NK-92 treated with Interleukin-12 subunit alpha and Interleukin-12 subunit beta, amount 100 ng/mL, for 24 hours (cell line): ENCODE results near the gene DESI1.
"Not testable (repeated sequence)": the region's sequence is repeated elsewhere in the genome, so short reads cannot be mapped to it uniquely, and the experiment has no call there.

Experiments used
- DNase-seq: peaks from one replicate; lab custom pipeline; 2025; lab: John Stamatoyannopoulos, UW

The DESI1 gene

DNA sequence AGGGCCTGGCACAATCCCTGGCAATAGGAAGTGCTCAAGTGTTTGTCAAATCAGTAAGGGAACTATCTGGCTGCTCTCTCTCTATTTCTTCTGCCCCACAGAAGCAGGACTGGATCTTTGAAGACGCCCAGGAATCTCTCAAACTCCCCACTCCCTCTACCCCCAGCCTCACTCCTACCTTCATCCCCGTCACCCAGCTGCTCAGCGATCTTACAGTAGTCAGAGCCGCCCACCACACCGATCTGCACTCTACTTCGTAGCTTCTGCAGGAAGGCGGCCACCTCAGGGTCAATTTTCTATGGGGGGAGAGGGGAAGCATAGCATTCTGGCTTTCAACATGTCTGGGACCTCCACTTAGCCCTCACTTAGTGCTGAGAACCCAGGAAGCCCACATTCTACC, 34.9 kb downstream of the DESI1 start:
- no peak for DNase-seq

DNA sequence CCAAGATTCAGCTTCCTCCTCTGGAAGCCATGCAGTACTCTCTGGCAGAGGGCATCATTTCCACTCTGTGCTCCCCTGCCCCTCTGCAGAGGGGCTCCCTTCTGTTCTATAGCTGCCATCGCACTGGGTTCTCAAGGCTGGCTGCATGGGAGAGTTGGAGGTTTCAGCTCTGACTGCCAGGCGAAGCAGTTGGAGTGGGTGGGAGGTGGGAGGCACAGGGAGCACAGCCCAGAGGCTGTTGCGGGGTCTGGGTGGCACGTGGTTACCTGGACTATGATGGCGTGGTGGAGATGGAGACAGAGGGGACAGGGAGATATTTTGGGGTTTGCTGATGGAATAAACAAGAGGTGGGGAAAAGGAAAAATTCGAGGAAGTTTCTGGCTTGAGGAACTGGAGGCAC, 36.0 kb downstream of the DESI1 start:
- DNase-seq, result no peak

DNA sequence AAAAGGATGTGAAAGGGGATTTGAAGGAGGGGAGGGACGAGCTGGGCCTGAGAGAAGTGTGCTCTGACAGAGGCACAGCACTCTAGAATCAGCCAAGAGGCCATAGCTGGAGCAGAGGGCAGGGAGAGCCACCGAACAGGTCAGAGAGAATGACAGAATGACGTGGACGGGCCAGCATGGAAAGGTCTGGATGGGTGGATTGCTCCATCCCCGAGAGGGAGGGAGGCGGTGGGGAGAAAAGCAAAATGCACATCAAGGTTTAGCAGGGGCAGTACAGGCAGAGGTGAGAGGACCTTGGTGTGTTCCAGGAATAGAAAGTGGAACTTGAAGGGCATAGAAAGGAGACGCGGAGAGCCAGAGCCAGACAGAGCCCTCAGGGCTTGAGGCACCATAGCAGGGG, 38.1 kb downstream of the DESI1 start:
- no peak for DNase-seq

DNA sequence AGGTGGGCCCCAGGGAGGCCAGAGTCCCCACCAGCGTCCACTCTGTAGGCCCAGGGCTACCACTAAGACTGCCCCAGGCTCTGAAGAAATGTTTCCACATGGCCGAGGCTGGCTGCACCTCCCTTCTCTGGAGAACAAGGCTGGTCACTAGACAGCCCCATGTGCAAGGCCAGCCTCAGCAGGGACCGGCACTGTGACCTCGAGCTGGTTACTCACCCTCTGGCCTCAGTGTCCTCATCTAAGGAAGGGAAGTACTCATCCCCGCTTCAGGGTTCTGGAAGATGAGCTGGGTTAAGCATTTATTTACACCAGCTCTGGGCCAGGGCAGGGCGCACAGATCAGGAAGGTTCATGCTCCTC, 40.9 kb downstream of the DESI1 start:
- DNase-seq, result no peak

DNA sequence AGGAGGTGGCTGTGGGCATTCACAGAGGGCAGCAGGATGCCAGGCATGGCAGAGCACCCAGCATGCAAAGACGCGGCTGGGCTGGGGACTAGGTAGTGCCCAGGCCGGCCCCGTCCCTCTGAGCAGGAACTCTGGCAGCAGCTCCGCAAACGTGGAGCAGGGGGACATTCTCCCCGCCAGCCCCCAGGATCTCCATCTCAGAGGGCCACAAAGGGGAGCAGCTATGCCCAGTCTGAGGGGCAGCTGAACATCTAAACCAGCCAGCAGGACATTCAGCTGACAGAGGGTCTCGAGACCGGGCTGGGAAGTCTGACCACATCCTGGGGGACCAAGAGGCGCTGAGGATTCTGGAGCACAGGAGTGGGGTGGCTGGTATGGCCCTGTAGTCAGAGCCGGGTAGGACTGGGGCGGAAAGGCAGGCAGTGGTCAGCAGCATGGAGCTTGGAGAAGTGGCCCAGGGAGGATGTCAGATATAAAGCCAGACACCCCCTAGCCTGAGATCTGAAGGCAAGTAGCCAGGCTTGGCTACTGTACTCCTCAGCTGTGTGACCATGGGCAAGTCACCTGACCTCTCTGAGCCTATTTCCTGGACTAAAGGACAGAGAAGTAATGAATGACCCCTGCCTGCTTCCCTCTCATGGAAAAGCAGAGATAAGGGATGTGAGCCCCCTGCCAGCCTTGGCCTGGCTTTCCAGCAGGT, 41.4 kb downstream of the DESI1 start:
- DNase-seq, result no peak

DNA sequence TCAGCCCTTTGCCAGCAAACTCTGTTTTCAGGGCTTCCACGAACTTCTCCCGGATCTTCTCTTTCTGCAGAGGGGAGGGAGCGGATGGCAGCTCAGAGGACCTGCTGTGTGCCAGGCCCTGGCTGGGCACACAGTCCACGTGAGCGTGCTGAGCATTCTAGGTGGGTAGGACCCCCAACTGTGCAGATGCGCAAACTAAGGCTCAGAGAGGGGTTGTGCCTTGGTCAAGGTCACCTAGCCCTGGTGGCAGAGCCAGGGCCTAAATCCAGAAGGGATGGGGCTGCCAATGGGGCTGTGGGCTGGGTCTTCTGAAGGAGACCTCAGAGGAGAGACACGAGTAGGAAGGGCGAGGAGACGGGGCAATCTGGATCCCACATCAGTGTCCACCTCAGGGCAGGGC, 42.0 kb downstream of the DESI1 start:
- DNase-seq, result no peak

DNA sequence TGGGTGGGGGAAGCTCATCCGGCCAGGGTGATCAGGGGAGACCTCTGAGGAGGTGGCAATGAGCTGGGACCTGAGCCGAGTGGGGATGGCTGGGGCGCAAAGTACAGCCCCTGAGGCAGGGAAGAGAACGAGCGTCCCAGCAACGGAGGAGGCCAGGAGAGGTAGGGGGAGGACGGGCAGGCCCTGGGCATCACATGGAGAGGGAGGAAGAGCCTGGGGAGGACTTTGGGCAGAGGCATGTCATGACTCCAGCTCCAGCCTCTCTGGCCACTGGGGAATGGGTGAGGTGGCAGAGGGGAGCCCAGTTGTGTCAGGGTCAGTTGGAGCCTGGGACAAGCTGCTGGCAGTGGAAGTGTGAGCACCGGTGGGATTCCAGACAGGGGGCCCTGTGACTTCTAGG, 42.7 kb downstream of the DESI1 start:
- DNase-seq, result no peak

DNA sequence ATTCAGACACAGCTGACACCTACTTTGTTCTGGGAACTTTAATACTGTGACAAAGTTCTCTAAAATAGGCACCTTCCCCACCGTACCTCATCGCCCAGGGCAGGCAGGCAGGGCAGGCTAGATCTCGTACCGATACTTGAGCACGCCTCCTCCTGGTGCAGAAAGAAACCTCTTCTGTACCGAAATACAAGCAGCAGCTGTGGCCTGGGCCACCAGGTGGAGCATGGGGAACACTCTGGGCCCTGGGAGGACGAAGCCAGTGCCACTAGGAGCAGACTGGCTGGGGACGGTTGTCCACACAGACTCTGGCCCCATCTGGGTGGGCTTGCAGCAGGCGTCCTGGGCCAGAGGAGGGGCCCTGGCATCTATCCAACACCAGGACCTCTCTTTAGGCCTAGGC, 44.0 kb downstream of the DESI1 start:
- no peak for DNase-seq

DNA sequence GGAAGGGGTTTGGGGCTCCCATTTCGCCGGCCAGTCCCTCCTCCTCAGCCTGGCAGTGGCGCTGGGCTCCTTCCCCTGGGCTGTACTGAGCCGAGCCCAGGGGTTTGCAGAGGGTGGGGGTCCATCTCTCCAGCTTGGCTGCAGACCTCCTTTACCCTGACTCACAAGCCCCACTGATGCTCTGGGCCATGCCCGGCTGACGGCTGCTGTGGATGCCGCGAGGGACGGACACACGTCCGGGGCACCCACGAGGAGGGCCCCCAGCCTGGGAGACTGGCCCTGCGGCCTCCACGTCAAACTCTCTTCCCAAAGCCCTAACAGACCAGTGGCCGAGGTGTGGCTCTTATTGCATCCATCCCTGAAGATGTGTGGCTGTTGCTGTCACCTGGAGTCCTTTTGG, 45.3 kb downstream of the DESI1 start:
- no peak for DNase-seq

DNA sequence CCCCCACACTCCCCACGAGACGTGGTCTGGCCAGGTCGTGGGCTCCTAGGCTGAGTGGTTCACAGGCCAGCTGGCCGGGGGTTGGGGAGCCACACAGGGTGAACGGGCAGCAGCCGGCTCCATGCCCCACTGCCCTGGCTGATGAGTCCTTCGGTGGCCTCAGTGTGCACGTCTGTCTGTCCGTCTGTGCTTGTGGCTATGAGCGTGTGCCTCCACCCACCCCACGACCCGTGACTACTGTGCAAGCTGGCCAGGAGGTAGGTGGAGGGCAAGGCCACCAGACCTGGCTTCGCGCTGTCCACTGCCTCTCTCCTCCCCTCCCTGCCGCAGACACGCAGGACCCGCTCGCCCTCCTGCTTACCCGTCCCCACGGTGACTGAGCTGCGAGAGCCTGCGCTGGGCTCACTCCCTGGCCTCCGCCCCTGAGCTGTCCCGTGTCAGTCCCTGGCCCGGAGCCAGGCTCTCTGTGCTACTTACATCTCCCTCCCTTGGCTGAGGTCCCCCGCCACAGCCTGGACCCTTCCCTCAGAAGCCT, 45.9 kb downstream of the DESI1 start:
- DNase-seq, result no peak

DNA sequence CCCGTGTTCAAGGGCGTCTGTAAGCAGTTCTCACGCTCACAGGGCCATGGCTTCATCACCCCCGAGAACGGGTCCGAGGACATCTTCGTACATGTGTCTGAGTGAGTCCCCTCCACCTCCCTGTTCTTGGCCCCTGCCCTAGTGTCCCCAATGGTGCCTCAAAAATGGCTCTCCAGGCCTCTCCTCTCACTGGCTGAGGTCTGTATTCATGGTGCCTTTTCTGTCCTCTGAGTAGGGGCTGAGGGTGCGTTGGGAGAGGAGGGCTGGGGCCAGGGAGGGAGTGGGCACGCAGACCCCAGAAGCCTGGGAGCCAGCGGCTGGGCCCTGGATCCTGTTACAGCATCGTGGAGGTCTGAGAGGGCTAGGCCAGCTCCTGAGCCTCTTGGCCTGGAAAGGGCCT, 47.2 kb downstream of the DESI1 start:
- DNase-seq, result no peak

DNA sequence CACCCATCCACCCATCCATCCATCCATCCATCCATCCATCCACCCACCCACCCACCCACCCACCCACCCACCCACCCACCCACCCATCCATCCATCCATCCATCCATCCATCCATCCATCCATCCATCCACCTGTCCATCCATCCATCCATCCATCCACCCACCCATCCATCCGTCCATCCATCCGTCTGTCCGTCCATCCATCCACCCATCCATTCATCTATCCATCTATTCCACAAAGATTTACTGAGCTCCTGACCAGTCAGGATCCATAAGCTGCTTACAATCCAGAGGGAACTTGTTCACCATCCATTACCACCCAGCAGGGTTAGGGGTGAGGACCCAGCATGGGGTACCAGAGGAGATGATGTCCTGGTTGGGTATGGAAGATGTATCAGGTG, 48.5 kb downstream of the DESI1 start:
- not testable (repeated sequence) for DNase-seq

DNA sequence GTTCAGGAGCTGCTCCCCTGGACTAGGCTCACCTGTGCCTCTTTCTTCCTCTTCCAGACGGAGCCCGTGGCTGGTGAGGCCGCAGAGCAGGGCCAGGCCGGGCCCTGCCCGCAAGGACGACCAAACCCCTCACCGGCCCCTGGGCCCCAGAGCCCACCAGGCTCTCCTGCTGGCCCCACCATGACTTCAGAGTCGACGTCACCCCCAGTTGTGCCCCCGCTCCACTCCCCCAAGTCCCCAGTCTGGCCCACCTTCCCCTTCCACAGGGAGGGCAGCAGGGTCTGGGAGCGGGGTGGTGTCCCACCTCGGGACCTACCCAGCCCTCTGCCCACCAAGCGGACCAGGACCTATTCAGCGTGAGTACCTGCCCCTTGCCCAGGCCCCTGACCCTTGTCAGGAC, 49.1 kb downstream of the DESI1 start:
- no peak for DNase-seq

DNA sequence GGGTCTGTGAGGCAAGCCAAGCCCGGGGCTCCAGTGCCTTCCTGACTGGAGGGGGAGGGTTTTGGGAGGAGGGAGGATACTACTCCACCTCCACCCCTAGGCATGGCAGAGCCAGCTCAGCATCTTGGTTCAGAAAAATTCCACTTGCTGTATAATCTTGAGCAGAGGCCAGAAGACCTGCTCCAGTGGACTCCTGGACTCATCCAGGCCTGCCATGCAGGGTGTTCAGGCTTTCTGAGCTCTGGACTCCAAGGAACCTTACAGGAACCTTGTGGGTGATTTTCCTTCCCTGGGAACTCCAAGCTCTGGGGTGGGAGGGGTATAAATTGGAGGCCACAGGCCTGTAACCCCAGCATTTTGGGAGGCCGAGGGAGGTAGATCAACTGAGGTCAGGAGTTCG, 50.6 kb downstream of the DESI1 start:
- DNase-seq, result no peak

DNA sequence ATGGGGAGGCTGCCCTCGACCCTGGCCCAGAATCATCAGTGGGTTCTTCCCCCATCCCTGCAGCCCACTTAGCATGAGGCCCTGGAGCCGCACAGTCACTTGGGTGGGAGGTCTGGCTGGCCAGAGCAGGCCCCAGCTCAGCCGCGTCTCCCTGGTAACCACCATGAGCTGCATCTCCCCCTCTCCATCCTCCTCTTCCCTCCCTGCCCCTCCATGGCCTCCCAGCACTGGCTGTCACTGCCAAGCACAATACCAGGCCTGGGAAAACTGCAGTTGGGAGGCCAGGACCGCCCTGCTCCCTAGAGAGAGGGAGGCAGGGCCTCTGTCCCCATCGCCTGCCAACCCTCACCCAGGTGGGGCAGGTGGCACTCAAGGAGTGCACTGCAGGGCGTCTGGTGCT, 52.0 kb downstream of the DESI1 start:
- no peak for DNase-seq

DNA sequence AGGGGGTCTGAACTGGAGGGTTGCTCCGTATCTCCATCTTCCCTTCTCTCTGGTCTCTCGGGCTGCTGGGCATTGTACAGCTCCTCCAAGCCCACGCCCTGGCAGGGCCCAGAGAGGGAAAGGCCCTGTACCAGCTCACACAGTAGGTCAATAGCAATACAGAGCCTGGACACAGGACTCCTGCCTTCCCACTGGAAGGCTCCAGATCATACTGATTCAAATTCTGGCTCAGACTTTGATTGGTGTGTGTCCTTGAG, 53.4 kb downstream of the DESI1 start:
- DNase-seq, result no peak

DNA sequence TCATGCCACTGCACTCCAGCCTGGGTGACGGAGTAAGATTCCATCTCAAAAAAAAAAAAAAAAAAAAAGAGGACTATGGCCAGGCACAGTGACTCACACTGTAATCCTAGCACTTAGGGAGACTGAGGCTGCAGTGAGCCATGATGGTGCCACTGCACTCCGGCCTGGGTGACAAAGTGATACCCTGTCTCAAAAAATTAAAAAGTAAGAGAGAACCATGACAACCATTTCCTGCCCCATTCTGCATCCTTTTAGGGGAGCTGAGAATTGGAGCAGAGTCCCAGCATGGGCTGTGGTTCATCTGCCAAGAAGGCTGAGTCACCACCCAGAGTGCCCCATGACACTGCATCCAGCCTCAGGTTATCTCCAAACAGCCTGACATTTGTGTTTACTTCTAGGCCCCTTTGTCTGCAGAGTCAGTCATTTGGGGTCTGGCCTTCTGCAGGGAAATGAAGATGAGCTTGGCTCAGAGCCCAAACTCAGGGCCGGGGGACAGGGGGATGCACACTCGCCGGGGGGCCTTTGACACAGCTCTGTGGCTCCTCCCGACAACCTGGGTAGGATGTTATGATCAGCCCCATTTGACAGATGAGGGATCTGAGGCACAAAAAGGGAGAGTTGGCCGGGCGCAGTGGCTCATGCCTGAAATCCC, 55.3 kb downstream of the DESI1 start:
- DNase-seq, result peak; percentile 23

DNA sequence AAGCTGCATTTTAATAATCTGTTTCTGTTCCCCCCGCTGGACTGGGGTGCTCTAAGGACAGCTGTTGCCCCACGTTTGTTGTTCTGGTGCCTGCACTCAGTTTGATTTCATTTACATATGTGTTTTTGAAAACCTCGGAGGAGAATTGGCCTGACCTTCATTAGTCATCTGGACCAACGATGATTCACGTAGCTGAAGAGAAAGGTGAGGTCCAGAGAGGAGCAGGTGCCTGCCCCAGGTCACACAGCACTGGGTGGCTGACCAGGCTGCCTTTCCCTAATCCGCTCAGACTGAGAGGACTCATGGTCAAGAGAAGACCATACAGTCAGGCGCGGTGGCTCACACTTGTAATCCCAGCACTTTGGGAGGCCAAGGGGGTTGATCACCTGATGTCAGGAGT, 56.3 kb downstream of the DESI1 start:
- no peak for DNase-seq

DNA sequence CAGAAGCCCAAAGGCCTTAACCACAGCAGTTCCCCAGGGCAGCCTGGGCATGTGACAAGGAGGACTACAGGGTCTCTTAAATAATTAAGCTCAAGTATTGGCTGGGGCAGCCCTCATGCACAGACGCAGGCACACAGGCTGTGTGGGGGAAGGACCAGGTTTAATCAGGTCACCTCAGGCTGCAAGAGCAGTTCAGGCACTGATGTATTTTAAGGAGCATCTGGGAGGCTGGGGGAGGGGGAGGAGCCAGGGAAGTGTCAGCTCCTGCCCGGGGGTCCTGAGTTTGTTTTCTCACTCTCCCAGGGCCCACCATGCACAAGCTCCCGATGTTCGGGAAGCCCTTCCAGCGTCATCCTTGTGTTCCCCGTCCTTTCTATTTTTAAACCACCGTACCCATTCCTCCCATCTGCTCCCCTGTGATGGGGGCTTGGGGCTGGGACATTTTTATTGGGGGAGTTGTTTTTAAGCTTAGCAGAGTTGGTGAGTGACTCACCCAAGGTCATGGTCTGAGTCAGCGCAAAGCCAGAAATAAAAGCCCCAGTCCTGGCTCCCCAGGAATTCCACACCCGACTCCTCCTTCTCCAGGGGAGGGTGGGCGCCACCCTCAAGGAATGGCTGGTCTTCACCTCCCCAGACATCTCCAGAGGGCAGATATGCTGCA, 57.7 kb downstream of the DESI1 start:
- no peak for DNase-seq

DNA sequence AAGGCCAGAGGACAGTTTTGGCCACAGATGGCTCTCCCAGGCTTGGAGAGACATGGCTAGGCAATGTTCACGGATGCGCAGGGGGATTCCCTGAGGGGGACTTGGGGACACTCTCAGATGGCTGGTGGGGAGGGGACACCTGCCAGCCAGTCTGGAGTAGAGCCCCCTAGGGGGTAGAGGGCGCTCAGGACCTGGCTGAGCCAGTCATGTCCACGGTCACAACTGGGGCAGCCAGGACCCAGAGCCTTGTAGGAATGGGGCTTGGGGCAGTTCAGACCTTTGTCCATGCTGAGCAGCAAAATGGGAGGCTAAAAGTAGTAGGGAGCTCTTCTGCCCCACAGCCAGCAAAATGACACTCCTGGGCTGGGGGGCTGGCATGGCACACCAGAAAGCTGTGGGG, 58.4 kb downstream of the DESI1 start:
- no peak for DNase-seq

DNA sequence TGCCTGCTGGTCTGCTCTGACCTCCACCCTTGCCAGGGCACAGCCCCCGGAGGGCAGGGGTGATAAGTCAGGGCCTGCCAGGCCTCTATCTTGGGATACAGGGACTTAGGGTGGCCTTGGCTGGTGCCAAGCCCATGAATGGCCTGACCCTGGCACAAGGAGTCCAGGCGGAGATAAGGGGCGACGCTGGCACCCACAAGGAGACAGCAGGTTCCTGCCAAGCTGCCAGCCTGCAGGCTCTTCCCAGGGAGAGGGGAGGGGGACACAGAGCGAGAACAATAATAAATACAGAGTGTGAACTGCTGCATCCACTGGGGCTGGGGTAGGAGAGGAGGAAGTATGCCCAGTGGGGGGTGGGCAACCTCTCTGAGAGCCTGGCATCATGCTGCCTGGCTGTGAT, 59.1 kb downstream of the DESI1 start:
- DNase-seq, result no peak

DNA sequence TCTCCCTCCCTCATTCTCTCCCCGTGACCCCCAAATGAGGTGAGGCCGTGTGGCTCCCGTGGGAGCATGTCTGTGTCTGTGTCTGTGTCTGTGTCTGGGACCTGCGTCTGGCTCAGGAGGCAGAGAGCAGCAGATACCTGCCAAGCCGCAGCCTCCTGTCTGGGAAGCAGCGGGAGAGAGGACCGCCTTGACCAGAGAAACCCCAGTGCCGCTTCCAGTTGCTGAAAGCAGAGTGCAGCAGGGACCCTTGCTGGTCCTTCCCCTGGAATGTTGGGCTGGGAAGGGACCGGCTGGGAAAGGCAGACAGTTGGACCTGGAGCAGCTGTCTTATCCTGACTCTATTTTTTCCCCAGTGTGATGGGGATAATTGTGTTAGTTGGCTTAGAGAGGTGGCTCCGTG, 59.5 kb downstream of the DESI1 start:
- no peak for DNase-seq

DNA sequence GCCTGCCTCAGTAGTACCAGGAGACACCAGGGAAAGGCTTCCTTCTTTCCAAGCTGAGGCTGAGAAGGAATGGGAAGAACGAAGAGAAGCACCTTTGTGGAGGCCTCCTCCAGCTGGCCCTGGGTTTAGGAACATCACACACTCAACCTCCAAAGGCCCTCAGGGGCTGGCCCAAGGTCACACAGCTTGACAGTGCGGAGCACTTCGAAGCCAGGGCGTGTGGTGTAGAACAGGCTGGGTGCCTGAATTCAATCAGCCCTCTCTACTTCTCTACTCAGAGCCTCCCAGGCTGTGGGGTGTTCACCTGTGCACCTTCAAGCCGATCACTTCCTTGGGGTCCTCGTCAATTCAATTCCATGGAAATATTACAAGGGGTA, 60.8 kb downstream of the DESI1 start:
- no peak for DNase-seq

DNA sequence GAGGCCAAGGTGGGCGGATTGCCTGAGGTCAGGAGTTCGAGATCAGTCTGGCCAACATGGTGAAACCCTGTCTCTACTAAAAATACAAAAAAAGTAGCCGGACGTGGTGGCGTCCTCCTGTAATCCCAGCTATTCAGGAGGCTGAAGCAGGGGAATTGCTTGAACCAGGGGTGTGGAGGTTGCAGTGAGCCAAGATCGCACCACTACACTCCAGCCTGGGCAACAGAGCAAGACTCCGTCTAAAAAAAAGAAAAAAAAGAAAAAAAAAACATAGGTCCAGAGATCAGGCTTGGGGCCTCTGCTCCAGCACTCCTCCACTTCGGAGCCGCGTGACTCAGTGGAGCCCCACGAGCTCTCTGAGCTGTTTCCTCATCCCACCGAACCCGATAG, 62.6 kb downstream of the DESI1 start:
- not testable (repeated sequence) for DNase-seq
